ENCODE measurements around the gene DAPK1.

Gene DAPK1

GRCh38 chr9:87651431-87651830, 153.8 kb downstream of the DAPK1 start:
- DNase-seq, result no peak

DNA sequence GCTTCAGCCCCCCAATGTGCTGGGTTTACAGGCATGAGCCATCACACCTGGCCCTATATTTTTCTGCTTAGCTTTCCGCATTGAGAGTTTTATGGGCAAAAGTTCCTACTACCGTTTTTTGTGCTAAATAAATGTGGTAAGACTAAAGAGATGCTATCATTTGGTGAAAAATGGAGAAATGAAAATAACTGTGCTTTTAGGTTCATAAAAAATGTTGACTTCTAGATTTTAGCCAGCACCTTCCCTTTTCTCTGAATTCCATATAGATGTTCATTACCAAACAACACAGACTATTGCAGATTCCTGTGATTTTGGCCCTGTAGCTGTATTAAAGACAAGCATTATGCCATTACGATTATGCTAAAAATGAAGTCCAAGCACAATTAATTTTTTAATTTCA, 156.3 kb downstream of the DAPK1 start:
- no peak for DNase-seq

DNA sequence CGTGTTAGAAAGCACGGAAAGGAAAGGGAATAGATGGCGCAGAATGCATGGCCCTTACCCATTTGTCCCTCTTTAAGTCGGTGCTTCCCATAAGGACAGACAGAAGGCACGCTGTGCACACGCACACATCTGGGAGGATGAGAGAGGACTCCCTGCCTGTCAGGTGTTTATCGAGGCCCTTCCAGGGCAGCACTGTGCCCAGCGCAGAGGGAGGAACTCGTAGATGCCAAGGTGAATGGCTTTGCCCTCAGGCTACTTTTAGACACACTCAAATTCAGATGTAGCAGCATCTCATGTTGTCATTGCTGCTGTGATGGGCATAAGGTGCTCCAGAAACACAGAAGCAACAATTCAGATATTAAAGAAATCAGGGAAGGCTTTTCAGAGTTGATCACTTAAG, 158.1 kb downstream of the DAPK1 start:
- DNase-seq, result no peak

DNA sequence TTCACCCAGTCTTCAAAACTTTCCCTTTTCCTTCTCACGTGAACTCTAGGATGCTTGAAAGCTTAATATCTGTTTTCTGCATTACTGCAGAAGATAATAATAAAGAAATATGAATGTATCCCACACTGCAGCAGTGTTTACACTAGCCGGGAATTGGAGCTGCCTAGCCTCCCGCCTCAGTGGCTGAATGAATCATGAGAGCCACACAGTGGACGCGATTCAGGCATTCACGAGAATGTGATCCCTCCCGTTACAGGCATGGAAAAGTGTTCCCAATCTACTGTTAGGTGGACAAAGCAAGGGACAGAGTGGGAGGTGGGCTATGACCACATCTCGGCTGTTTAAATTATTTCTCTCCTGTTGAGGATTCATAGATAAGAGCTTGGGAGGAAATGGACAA, 158.8 kb downstream of the DAPK1 start:
- no peak for DNase-seq

DNA sequence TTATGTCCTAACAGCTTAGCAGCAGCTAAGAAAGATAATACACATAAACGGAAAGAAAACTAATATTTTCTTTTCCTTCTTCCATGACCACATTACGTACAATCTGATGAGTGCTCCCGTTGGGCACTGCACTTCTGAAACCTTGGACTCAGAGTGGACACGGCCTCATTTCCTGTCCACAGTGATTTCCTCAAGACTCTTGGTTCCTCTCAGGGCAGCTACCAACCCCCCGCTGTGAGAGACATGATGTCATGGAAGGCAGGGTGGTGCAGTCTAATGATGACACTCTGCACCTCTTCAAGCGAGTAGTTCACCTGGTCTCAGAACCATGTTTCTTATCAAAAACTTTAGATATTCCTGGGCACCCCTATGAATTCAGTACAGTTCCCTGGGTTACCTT, 159.5 kb downstream of the DAPK1 start:
- DNase-seq, result no peak

GRCh38 chr9:87657893-87658292, 160.2 kb downstream of the DAPK1 start:
- no peak for DNase-seq

- DNase-seq, result no peak
These were observed 160.8 kb downstream of the DAPK1 start for GRCh38 chr9:87658511-87658910.

DNA sequence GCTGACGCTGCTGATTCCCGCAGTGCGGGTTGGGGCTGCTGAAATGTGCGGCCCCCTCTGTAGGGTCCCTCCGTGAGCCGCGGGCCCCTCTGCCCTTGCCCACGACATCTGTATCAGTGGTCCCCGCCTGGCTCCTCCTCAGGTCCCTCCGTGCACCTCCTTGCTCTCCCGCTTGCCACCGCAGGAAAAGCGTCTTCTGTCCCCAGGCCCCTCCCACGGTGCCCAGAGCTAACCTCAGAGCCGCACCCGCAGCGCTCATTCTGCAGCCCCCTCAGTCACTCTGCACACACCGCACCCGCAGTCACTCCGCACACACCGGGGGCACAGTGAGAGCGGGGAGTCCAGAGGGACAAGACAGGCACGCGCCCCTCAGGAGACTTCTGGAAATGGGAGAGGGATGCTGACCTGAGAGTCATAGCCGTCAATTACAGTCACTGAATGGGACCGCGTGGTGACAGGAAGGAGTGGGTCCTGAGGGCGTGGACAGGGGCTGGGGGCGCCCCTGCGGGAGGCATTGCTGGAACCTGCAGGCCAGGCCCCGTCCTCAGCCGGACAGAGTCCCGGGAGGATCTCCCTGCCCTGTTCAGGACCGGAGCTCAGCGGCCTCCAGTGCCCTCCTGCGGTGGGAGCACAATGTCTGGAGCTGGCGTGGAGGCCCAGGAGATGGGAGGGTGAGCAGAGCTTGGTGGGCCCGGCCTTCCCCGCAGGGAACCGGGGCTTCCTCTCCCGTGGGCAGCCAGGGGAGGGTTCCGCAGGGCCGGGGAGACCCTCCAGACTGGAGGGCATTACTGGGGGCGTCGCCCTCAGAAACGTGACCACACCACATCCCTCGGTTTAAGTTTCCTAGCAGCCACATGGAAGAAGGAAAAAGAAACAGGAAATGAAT, 162.1 kb downstream of the DAPK1 start:
- DNase-seq, result no peak

GRCh38 chr9:87661241-87661640, 163.6 kb downstream of the DAPK1 start:
- DNase-seq, result no peak

DNA sequence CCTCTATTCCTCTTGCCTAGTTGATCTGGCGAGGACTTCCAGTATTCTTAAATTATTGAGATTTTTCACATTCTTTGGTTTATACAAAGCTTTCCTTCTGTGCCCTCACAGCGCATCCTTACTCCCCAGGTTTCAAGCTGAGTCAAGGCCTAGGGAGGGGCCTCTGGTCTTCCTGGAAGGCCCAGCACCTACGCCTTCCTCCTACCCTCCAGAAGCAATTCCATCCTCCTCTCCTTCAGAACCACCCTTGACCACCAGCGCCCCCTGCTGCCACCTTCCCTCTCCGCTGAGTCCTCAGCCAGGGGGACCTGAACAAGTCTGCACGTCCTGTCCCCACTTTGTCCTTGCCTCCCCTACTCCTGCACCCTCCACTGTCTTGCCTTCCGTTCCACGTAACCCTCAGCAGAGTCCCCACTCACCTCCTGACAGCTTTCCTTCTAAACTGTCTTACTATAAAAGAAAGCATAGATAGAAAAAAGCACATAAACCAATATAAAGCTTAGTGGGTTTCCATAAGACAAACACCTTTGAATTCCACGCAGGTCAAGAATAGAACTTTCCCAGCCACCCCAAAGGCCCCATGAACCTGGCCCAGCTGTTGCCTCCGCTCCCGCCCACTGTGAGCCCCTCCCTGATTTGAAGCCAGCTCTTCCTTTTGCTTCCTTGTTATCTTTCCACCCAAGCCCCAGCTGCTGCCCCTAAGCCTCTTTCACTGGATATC, 165.3 kb downstream of the DAPK1 start:
- DNase-seq, result peak; percentile 35

- DNase-seq, result no peak
These were observed 165.9 kb downstream of the DAPK1 start for GRCh38 chr9:87663556-87663955.

GRCh38 chr9:87664153-87665060, 166.7 kb downstream of the DAPK1 start:
- no peak for DNase-seq

DNA sequence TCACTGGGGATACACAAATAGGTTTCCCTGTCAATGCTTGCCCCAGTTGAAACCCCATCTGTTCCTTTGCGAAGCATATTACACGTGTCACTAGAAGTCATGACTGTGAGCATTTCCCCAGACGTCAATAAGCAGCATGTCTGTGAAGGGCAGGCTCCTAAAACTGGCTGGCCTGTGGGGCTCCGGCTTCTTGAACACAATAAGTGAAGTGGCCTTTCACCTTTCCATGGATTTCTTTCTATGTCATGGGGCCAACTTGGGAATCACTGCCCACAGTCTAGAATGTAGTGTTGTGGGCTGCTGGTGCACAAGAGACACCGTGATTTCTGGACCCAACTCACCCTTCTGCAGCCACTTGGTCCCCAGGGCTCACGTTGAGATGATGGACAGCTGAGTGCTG, 167.8 kb downstream of the DAPK1 start:
- DNase-seq, result no peak

- DNase-seq, result no peak
These were observed 169.6 kb downstream of the DAPK1 start for GRCh38 chr9:87667164-87667738.

GRCh38 chr9:87668222-87668621, 170.6 kb downstream of the DAPK1 start:
- no peak for DNase-seq

DNA sequence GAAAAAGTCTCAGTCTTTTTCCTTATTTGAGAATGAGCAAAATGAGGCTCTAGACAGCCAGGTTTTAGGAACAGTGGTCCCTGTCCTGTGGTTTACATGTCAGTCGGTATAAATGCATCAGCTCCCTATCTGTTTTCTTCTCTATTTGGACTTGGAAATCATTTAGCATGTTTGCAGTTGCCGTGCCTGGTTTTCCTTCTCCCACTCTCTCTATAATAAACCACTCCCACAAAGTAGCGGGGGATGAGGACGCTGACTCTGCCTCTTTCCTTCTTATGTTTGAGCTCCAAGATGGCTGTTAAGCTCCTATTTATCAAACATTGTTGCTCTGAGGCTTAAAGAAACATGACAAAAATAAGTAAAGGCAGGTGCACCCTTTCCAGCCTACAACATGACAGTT, 171.1 kb downstream of the DAPK1 start:
- DNase-seq, result no peak

- no peak for DNase-seq
These were observed 173.1 kb downstream of the DAPK1 start for GRCh38 chr9:87670572-87671264.

DNA sequence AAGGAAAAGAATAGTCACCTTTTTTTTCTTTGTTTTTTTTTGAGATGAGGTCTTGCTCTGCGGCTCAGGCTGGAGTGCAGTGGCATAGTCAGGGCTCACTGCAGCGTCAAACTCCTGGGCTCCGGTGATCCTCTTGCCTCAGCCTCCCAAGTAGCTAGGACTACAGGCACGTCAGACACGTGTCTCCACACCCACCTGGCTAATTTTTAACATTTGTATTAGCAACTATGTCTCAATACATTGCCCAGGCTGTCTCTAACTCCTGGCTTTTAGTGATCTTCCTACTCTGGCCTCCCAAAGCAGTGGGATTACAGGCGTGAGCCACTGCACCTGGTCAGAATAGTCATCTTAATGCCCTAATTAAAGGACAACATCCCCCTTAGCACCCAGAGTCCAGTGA, 173.8 kb downstream of the DAPK1 start:
- no peak for DNase-seq

DNA sequence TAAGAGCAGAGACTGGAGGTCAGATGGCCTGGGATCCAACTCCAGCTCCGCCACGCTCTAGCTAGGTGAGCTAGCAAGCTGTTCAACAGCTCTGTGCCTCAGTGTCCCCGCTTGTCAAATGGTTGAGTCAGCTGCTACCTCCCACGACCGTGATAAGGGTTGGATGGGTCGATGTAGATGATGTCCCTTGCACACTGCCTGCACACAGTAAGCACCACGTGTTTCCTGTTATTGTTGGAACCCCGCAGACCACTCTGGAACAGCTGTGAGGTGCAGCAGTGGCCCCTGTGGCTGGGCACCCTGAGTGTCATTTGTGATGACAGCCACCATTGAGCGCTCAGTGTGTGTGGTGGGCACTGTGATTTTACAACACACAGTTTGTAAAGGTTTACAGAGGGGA, 174.3 kb downstream of the DAPK1 start:
- no peak for DNase-seq

GRCh38 chr9:87672586-87672985, 174.9 kb downstream of the DAPK1 start:
- no peak for DNase-seq

DNA sequence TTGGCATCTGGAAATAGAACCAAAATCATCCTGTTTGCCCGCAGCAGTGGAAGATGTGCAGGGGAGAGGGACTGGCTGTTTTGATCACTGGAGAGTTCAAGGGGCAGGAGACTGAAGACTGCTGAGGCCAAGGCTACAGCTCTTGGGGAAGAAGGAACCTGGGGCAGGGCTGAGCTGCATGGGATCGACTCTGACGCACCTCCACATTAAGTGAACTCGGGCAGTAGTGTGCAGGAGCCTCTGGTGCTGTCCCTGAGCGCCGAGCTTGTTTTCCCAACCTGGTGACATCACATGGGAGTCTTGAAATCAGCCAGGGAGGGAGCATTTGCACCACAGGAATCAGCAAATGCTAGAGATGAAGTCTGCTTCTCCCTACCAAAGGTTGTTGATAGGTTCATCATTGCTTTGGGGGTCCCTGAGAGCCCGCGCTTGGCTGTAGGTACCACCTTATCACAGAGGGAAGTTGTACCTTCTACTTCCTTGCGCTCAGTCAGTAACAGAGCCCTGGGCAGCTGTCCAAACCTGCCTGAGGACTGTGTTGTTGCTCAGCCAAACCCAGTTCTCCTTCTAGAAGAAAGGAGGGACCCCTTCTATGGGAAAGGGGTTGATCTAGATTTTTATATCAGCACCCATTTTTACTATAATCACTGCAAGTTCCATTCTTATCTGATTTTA, 175.9 kb downstream of the DAPK1 start:
- DNase-seq, result no peak
